GM12892 (cell line): Measurements from ENCODE around the gene C22orf23.

ENCODE experiments used
- POLR2A ChIP-seq: IDR thresholded peaks from 2 replicates; pipeline ENCODE4 v1.6.1; 2011; ENCODE audit warnings: low read depth, low read length, control low read depth
- POLR2AphosphoS5 ChIP-seq: IDR thresholded peaks from 2 replicates; pipeline ENCODE4 v1.6.1; 2011; ENCODE audit warnings: low read depth, low read length, control low read depth

GRCh38 chr22:37926771-37927636 is 26.4 kb downstream of the C22orf23 start:
- TF ChIP-seq POLR2A (no peak), POLR2AphosphoS5 (no peak)
